Transverse colon (tissue), 4 donors: ENCODE measurements around the gene SVIL.

Experiments used
- CTCF ChIP-seq, 5 experiments: fragments of 200-600 bp in 3 of 5; fragments of 450-650 bp in 2 of 5; sonication (generic) in 3 of 5; IDR thresholded peaks; 1 replicate in 2 of 5; 2 replicates in 3 of 5; pipeline ENCODE4 v1.5.1; 2016 to 2017; ENCODE audit warnings: antibody characterized with exemption in 5 of 5, inconsistent platforms in 3 of 5, mild to moderate bottlenecking in 2 of 5, moderate library complexity in 1 of 5
- POLR2AphosphoS5 ChIP-seq, 3 donors: sonication (generic); formaldehyde crosslinking; IDR thresholded peaks; one replicate each; pipeline ENCODE4 v1.6.1; 2016; ENCODE audit warnings: antibody characterized with exemption in 3 of 3

GRCh38 chr10:29435809-29436501 is 198.8 kb downstream of the SVIL start:
- TF ChIP-seq POLR2AphosphoS5 (IDR thresholded peaks at IDR 0.05) (no peak), CTCF (IDR thresholded peaks at IDR 0.05) (no peak)
